NCI-H69 (cell line): ENCODE data around the gene PXMP2.
"Not testable (repeated sequence)": the region's sequence is repeated elsewhere in the genome, so short reads cannot be mapped to it uniquely, and the experiment has no call there.

Experiments used
- DNase-seq: peaks from one replicate; lab custom pipeline; 2025; lab: John Stamatoyannopoulos, UW

PXMP2 gene

DNA sequence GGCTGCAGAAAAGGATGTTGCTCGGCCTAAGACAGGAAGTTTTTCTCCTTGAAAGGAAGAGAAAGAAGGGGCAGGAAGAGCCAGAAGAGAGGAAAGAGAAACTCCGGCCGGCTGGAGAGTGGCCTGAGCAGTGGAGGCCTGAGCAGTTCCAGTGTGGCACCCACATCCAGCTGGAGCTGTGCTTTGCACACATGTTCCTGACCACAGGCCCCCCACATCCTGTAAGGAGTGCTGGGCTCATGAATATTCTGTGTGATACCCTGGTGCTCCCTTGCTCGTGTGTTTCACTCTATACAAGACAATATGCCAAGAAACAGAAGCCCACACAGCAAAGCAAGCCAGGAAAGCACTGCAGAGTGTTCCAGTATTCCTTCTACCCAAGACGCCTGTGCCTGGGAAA lies 27.3 kb upstream of the PXMP2 start:
- DNase-seq, result no peak

DNA sequence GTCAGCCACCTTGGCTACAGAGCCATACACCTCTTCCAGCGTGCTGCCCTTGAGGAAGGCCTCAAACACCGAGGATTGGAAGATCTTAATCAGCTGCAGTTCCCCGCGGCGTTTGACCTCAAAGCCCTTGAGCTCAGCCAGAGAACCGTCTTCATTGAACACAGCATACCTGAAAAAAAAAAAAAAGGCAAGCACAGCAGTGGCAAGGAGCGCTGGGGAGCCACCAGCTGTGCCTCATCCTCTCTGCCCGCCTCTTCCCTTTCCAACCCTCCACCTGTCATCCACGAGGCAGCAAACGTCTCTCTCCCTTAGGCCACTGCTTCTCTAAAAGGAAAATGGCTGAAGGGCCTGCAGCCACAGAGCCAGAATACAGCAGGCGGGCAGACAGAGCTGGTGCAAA lies 26.4 kb upstream of the PXMP2 start:
- no peak for DNase-seq

DNA sequence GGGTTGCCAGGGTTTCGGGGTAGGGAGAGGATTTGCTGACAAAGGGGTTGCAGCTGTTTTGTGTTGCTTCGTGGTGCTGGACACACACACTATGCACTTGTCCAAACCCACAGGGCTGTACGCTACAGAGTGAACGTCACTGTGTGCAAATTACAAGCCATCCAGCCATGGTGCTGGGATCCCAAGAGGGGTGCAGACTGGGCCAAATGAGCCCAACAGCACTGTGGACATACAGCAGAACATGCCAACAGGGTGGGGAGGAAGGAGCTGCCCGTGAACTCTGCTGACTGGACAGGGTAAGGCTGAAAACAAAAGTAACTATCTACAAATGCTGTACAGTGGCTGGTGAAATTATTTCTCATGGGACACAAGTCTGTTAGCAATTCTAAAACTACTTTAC lies 25.4 kb upstream of the PXMP2 start:
- DNase-seq, result no peak

DNA sequence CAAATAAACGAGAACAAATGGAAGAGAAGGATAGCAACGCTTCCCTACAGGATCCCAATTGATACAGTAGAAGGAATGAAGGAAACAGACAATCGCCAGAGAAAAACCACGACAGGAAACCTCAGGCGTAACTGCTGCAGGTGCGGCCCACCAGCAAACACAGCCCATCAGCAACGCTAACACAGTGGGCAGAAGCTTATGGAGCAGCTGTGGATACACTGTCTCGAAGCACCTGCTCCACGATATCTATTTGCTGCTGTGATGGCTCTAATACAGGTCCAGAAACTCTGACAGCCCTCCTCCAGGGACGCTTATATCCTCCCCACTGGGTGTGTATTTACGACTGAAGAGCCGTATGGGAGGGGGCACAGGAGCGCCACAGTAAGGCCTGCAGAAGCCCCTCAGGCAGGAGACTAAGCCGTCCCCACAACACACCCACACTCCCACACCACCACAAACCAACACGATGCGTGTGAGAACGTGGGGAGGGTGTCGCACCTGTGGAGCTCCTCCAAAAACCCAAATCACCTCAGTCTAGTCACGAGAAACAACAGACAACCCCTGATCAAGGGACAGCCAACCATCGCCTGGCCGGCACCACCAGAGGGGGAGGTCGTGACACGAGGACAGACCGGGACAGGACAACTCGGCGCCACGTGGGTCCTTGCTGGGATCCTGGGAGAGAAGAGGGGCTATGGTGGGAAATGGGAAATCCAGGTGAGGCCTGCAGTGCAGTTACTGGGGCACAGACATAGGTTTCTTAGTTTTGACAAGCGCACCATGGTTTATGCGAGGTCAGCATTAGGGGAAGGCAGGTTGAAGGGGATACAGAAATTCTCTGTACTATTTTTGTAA lies 24.3 kb upstream of the PXMP2 start:
- DNase-seq, result no peak

DNA sequence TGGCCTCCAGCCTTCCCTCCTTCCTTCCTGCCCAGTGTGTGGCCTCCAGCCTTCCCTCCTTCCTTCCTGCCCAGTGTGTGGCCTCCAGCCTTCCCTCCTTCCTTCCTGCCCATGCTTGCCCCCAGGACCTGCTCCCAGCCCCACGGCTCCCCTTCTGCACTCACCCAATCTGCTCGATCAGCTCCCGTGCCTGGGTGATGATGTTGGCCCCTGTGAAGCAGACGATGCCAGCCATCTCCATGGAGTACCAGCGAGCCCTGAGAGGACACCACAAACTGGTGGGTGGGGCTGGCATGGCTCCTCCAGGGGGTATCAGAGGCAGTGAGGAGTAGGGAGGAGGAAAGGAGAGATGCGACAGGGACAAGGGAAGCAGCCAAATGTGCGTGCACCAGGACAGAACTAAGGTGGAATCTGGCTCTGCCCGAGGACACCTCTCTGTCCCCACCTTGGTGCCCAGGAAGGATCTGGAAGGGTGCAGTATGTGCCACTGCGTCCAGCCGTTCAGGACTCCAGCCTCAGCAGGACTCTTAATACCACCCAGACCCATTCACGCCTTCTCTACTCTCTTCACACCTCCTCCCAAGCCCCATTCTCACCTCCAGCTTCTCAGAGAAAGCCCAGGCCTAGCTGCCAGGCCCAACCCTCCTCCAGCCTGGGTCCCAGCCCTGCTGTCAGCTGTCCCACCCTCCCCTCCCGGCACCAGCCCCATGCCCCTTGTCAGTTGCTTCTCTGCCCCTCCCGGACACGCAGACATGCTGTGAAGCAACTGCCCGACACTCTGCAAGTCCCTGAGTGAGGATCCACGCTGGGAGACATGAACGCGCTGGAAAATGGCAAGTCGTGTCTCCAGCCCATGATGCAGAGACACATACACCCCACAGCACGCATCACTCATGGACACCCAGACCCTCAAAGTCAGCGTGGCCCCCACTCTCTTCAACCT lies 22.9 kb upstream of the PXMP2 start:
- no peak for DNase-seq

DNA sequence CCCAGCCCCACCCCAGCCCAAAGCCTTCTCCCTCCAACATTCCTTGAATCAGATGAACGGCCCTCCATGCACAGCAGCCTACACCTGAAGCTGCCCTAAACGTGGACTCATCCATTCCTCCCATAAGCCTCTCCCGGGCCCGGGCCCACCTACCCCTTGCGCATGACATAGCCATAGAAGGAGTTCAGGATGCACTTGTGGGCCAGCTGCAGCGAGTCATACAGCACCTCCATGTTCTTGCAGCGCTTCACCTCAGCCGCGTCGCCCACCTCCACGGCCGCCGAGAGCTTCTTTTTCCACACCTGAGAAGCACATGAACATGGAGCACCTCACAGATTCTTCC lies 22.3 kb upstream of the PXMP2 start:
- no peak for DNase-seq

DNA sequence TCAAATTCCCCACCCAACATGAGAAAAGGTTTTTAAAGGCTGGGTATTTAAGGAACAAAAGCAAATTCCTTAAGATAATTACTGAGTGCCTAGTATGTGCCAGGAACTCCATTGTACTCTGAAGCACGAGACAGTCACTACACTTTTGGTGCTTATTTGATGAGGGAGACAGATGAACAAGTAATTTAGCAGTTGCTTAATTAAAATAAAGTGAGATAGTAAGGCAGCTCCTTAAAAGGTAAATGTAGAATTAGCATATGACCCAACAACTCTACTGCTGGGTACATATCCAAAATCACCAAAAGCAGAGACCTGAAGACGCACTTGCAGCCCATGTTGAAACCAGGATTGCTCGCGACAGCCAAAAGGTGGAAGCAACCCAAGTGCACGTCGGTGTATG lies 21.6 kb upstream of the PXMP2 start:
- DNase-seq, result no peak

DNA sequence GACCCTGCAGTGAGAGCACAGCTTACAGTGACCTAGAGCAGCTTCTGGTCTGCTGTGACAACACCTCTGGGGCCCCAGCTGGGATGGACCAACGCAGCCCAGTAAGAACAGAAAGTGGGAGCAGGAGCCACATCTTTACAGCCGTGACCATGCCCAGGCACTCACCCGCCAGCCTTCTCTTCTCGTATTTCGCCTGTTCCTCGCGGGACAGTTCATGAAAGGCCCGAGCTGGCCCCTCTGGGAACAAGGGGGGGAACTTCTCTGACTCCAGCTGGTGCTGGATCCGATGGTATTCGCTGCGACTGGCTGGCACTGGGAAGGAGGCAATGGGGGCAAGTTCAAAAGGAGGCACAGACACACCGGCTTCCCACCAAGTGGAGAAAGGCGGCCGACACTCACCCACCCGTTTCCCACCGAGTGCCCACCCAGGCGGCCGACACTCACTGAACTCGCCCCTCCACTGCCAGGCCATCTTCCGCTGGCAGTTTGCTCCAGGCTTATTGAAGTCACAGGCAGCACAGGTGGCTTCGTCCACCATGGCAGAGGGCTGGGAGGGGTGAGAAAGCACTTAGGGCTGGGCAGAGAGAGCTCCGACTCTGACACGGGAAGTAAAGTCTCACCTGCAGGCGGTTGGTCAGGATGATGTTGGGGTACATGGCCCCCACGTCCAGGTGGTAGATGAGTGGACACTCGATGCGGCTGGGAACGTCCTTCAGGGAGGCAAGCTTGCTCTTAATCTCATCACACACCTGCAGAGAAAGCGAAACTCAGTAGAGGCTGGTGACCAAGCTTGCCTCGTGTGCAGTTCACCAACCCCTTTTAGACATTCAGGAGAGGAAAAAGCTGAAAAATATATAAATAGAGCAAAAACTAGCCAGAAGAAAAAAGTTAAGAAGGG lies 18.9 kb upstream of the PXMP2 start:
- DNase-seq, result no peak

DNA sequence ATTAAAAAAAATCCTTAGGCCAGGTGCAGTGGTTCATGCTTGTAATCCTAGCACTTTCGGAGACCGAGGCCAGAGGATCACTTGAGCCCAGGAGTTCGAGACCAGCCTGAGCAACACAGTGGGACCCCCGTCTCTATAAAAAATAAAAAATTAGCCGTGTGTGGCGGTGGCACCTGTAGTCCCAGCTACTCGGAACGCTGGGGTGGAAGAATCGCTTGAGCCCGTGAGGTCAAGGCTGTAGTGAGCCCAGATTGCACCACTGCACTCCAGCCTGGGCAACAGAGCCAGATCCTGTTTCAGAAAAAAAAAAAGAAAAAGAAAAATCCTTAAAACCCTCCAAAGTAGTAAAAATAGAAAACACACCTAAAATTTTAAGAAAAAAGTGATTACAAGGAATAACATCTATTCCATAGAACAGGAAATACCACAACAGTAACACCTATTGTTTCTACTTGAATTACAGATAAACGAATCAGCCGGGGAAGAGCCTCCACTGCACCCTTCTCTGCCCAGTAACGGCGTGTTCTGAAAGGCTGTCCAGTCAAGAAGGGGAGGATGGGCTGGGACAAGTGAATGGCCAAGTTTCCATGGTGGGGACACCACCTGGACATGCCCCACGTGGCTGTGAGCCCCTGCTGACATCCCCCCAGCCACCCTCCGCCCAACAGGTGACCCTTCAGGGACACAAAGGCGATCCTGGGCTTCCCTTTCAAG lies 18.1 kb upstream of the PXMP2 start:
- DNase-seq, result no peak

DNA sequence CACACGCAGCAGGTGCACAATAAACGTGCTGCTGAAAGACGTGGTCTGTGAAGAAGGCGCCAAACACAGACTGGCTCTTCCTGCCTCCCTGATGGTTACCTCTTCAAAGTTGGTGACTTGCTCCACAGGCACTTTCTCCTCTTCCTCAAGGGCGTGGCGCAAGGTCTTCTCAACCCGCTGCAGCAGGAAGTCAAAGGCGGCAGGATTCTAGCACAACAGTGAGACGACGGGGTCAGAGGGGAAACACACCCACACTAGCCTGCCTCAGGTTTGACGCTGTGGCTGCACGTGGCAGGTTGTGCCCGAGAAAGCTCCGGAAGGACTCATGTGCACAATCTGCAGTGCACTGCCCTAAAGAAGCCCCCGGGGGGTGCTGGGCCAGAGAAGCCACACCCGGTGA lies 15.3 kb upstream of the PXMP2 start:
- DNase-seq, result no peak

DNA sequence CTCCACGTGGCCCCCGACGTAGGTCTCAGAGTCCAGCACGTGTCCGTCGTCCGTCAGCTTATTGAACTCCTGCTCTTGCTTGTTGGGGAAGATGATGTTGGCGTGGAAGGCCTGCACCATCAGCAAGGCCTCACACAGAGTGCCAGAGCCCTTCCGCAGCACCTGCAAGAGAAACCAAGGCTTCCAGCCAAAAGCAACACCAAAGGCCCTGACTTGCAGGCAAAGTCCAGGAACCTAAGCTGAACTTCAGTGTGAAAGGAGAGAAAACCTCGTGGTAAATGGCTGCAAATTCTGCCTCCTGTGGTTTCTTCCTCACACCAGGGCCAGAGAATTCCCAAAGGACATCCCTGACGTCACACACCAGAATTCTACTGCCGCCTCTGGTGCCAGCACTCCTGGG lies 14.7 kb upstream of the PXMP2 start:
- DNase-seq, result no peak

DNA sequence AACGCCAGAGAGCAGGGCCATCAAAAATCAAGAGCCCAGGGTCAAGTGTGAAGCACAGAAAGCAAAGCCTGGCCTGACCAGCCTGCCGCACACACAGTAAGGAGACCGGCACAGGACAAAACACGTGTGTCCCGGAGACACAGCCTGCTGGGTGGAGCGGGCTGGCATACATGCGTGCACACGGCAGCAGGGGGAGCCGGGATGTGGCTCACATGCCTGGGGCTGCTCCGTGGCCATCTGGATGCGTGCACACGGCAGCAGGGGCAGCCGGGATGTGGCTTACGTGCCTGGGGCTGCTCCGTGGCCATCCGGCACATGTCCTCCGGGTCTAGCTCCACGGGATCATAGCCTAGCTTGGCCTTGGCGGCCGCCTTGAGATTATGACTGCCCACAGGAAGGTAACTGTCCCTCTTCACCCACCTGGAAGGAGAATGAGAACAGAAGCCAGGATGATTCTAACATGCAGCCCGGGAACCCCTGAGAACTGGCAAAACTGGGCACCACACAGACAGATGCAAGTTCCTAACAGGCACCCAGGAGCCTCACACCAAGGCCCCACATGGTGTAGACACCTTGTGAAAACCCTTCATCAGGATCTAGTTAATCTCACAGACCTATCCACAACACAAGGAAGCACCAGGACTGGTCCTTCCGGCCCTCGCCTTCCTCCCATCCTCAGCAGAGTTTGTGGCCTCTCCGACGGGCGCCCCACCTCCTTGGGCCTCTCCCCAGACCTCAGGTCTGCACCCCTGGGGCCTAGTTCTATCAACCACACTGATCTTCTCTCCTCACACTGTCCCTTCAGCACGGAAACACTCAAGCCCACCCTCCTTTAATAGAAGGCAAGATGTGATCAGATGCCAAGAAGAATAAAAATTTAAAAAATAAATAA lies 13.9 kb upstream of the PXMP2 start:
- no peak for DNase-seq

DNA sequence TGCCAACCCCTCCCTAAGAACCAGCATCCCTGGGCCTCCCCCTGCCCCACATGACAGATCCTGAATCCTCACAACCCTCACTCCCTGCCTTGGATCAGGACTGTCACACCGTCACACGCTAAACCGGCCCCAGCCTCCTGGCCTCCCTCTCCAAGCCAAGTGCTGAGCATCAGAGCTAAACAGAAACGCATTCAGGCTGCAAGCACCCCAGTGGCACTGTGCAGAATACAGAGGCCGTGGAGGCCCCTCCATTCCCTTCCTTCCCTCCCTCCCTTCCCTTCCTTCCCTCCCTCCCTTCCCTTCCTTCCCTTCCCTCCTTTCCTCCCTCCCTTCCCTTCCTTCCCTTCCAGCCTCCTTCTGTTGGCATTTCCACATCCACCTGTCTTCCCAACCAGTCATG lies 12.8 kb upstream of the PXMP2 start:
- no peak for DNase-seq

DNA sequence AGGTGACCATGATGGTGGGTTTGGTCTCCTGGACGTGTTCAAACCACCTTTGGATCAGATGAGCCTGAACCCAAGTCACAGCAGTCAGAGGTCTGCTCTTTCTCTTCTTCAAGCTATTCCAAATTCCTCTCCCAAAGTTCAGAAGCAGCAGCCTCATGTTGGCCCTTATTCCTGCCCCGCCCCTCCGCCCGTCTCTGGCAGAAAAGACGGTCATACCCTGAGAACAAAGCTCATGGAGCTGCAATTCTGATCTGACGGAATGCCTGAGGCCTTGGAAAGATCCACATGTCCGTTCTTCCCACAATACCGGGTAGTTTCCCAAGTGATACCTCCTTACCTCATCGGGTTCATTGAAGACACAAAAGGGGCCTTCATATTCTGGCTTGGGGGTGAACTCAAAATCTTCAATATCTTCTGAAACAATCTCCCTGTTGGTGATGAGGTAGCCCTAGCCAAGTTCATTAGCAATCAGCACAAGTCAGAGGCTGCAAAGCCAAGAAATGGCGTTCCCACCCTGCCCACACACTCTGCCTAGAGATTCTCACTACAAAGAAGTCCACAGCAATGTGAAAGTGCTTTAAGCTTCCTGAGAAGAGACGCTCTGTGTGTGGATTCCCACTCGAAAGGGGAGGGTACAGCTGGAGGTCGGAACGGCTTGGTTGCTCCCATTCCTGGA lies 11.5 kb upstream of the PXMP2 start:
- DNase-seq, result no peak

DNA sequence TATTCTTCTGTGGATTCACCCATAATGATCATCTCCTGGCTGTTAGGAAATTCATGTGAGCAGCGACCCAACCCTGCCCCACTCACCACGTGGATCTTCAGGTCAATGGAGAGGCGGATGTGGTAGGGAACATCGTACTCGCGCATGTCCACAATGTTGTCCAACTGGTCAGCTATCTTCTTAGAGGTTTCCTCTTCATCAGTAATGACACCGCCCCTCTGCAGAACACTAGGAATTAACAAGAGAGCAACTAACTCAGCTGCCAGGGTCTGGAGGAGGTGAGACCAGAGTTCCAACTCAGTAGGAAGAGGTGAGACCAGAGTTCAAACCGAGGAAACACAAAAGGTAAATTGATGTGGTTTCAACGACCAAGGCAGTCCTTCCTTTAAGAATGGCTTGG lies 9.9 kb upstream of the PXMP2 start:
- no peak for DNase-seq

DNA sequence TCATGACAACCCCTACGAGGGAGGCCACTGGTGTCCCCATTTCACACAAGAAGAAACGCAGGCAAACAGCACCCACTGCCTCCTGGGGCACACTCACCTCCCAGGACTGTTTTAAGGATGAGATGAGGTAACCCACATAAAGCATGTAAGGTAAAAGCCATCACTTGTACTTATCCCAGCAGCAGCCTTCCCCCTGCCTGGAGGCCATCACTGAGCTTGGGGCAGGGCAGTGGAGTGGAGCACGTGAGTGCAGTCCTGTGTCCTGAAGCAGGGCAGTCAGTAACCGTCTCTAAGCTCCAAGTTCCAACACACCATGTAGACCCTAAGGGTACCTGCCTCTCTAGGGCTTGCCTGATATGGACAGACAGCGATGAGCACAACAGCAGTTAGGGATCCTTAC lies 2.0 kb upstream of the PXMP2 start:
- no peak for DNase-seq

DNA sequence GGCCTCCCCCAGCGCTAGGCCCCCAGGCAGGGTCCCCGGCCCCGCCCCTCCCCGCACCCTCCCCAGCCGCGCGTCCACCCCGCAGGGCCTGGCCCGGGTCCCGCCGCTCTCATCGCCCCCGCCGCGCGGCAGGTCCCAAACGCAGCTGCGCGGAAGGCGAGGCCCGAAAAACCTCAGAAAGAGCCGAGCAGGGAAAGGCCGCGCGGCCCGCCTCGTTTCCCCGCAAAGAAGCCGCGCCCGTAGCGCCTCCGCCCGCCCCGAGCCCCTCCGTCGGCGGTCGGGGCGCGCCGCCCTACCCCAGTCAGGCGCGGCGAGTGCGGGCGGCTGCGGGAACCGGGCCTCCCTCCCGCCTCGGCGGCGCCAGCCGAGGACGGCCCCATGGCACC lies 569 bp upstream of the PXMP2 start:
- DNase-seq, result peak; percentile 84

DNA sequence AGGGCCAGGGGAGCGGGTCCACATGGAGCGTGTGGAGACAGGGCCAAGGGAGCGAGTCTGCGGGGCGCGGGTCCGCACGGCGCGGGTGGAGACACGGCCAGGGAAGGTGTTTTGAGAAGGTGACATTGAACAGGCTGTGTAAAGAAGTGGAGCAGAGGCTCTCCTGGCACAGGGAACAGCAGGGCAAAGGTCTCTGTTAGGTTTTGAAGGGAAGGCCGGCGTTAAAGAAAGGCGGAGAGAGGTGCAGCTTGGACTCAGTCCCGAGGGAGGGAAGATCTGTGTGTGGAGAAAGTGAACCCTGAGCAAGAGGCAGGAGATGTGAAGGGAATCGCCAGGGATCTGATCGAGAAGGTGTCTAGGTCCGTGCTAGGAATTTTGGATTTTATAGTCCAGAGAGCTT lies 1.8 kb downstream of the PXMP2 start:
- peak; percentile 24 for DNase-seq

DNA sequence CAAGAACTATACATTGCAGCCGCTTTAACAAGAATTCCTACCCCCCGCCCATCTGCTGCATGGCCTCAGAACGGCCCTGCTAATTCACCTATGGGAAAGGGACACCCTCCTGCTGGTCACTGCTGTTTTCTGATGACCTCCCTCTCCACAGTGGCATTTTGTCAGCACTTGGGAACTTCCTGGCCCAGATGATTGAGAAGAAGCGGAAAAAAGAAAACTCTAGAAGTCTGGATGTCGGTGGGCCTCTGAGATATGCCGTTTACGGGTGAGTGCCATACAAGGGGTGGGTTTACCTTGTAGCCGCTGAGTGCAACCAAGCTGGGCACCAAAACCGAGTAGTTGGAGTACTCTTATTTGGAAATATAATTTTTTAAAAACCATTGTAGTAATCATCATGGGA lies 2.7 kb downstream of the PXMP2 start:
- DNase-seq, result no peak

DNA sequence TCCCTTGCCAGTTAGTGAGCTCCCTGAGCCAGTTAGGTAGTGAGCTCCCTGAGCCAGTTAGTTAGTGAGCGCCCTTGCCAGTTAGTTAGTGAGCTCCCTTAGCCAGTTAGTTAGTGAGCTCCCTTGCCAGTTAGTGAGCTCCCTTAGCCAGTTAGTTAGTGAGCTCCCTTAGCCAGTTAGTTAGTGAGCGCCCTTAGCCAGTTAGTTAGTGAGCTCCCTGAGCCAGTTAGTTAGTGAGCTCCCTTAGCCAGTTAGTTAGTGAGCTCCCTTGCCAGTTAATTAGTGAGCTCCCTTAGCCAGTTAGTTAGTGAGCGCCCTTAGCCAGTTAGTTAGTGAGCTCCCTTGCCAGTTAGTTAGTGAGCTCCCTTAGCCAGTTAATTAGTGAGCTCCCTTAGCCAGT lies 4.6 kb downstream of the PXMP2 start:
- not testable (repeated sequence) for DNase-seq
